ENCODE measurements around the gene EML1.

- no peak for TF ChIP-seq CTCF (IDR thresholded peaks at IDR 0.05)
- no peak for TF ChIP-seq POLR2A (IDR thresholded peaks at IDR 0.05)
Observed at GRCh38 chr14:99896361-99896760, 103.1 kb downstream of the EML1 start.
